Smooth muscle cell (in vitro differentiated cells): ENCODE data around the gene RAG1. TPM values are rescaled to one million over a fixed set of nuclear protein-coding genes. Genes with fewer than 3 reads are reported as not detected.

Experiments used
- DNase-seq: peaks from one replicate; lab custom pipeline; 2025; ENCODE audit not compliant: unreplicated experiment; lab: John Stamatoyannopoulos, UW
- H2AFZ ChIP-seq: fragments of 200-600 bp; sonication (generic); 2 replicates; pipeline ENCODE4 v1.6.0; 2016; ENCODE audit warnings: antibody characterized with exemption, low read depth, mild to moderate bottlenecking
- H3F3A ChIP-seq: fragments of 200-600 bp; sonication (generic); 2 replicates; pipeline ENCODE4 v1.6.0; 2017; ENCODE audit warnings: antibody characterized with exemption, low read depth
- H3K27ac ChIP-seq: fragments of 200-600 bp; sonication (generic); 2 replicates; pipeline ENCODE4 v1.5.1; 2016; ENCODE audit warnings: low read depth, mild to moderate bottlenecking
- H3K27me3 ChIP-seq: fragments of 200-600 bp; sonication (generic); 2 replicates; pipeline ENCODE4 v1.6.1; 2016; ENCODE audit warnings: low read depth, mild to moderate bottlenecking
- H3K36me3 ChIP-seq: fragments of 200-600 bp; sonication (generic); 2 replicates; pipeline ENCODE4 v1.5.1; 2016; ENCODE audit warnings: low read depth
- H3K4me1 ChIP-seq: fragments of 200-600 bp; sonication (generic); 2 replicates; pipeline ENCODE4 v1.5.1; 2016; ENCODE audit warnings: low read depth
- H3K4me2 ChIP-seq: fragments of 200-600 bp; sonication (generic); 2 replicates; pipeline ENCODE4 v1.6.0; 2016; ENCODE audit warnings: mild to moderate bottlenecking
- H3K4me3 ChIP-seq: fragments of 200-600 bp; sonication (generic); 2 replicates; pipeline ENCODE4 v1.5.1; 2016; ENCODE audit warnings: mild to moderate bottlenecking
- H3K79me2 ChIP-seq: fragments of 200-600 bp; sonication (generic); 2 replicates; pipeline ENCODE4 v1.6.0; 2016; ENCODE audit warnings: low read depth, mild to moderate bottlenecking
- H3K9ac ChIP-seq: fragments of 200-600 bp; sonication (generic); 2 replicates; pipeline ENCODE4 v1.6.0; 2016; ENCODE audit warnings: low read depth
- H3K9me3 ChIP-seq: fragments of 200-600 bp; sonication (generic); replicated peaks from 2 replicates; pipeline ENCODE4 v1.5.1; 2016; ENCODE audit warnings: low read depth
- H4K20me1 ChIP-seq: fragments of 200-600 bp; sonication (generic); 2 replicates; pipeline ENCODE4 v1.6.0; 2016; ENCODE audit warnings: low read depth
- WGBS: methylation state at CpG from one replicate; pipeline ENCODE4 v1.1.7; 2016; ENCODE audit warnings: low lambda C conversion rate; 5-methylcytosine and 5-hydroxymethylcytosine counted together
- polyA plus RNA-seq: library from polyadenylated mRNA; unstranded; fragments of >200 nt; fragmentation: Nextera tagmentation; extraction: Ambion mirVana; gene quantifications from 2 replicates; pipeline ENCODE4 v1.2.1, GENCODE V29; 2016
- total RNA-seq: library from RNA; depleted of rRNA; stranded (reverse); fragments of >200 nt; gene quantifications from 2 replicates; pipeline ENCODE4 v1.2.3, GENCODE V29; 2014
- TF ChIP-seq, protein P1 (sequence below): fragments of 200-600 bp; sonication (generic); IDR thresholded peaks from 2 replicates; pipeline ENCODE4 v1.5.1; 2017; ENCODE audit warnings: borderline replicate concordance, mild to moderate bottlenecking, antibody characterized with exemption; ENCODE audit not compliant: insufficient read depth, poor library complexity, severe bottlenecking

Gene RAG1
- total and polyA plus RNA-seq, 2 experiments from 2014 or later = 1.7 to 2.7 TPM

DNA sequence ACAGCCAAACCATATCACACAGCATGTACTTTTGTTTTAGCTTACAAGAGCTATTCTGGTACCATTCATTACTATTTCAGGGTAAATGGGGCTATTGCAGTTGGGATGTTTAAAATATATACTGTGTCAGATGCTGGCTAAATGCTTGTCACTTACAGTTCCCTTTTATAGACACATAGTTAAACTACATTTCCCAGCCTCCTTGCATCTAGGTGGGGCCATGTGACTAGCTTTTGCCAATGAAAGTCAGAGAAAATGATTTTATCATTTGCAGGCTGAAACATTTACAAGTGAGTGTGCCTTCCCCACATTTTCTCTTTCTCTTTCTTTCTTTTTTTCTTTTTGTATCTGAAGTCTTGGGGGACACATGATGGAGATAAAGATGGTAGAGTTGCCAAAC is 18.7 kb downstream of the RAG1 start:
- Histone ChIP-seq H3K4me3 (no peak overlapping the region), H3K27me3 (peaks cover 64% of the 10 kb centered on the region), H3K79me2 (no peaks in the 10 kb centered on the region), H3K9ac (no peak overlapping the region), H3F3A (no peaks in the 10 kb centered on the region), H2AFZ (no peak overlapping the region), H4K20me1 (no peaks in the 10 kb centered on the region), H3K4me2 (no peak overlapping the region), H3K4me1 (no peaks in the 10 kb centered on the region), H3K9me3 (no peaks in the 10 kb centered on the region), H3K36me3 (no peaks in the 10 kb centered on the region), H3K27ac (no peak overlapping the region)
- no peak for DNase-seq
- TF ChIP-seq, protein P1, sequence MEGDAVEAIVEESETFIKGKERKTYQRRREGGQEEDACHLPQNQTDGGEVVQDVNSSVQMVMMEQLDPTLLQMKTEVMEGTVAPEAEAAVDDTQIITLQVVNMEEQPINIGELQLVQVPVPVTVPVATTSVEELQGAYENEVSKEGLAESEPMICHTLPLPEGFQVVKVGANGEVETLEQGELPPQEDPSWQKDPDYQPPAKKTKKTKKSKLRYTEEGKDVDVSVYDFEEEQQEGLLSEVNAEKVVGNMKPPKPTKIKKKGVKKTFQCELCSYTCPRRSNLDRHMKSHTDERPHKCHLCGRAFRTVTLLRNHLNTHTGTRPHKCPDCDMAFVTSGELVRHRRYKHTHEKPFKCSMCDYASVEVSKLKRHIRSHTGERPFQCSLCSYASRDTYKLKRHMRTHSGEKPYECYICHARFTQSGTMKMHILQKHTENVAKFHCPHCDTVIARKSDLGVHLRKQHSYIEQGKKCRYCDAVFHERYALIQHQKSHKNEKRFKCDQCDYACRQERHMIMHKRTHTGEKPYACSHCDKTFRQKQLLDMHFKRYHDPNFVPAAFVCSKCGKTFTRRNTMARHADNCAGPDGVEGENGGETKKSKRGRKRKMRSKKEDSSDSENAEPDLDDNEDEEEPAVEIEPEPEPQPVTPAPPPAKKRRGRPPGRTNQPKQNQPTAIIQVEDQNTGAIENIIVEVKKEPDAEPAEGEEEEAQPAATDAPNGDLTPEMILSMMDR = no peak

DNA sequence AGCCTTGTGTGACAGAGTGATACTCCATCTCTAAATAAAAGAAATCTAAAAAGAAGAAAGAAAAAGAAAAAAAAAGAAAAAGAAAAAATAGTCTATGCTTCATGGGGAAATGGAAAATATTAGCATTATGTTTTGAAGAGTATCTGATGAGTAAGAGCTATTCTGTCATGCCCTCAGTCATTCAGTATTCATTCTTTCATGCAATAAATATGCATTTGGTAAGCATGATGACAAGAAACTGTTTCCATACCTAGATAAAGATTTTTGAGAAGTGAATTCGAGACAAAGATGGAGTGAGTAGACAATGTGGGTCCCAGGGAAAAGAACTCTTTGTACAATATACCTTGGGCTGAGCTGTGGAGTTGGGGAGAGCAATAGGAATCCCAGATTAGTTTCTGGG is 20.3 kb downstream of the RAG1 start:
- no peaks in the 10 kb centered on the region for H3K9me3 ChIP-seq
- H2AFZ ChIP-seq = no peak overlapping the region
- WGBS = 45% methylated on average over 1 of the region's 1 CpG
- no peak overlapping the region for H3K9ac ChIP-seq
- no peak for DNase-seq
- no peaks in the 10 kb centered on the region for H3K79me2 ChIP-seq
- no peak overlapping the region for H3K4me2 ChIP-seq
- H3K36me3 ChIP-seq = no peaks in the 10 kb centered on the region
- TF ChIP-seq, protein P1 = no peak
- no peak overlapping the region for H3K4me3 ChIP-seq
- H3F3A ChIP-seq = no peaks in the 10 kb centered on the region
- H3K27ac ChIP-seq = no peak overlapping the region
- no peaks in the 10 kb centered on the region for H4K20me1 ChIP-seq
- no peaks in the 10 kb centered on the region for H3K4me1 ChIP-seq
- peaks cover 72% of the 10 kb centered on the region for H3K27me3 ChIP-seq

- Histone ChIP-seq H4K20me1 (no peaks in the 10 kb centered on the region), H3K79me2 (no peaks in the 10 kb centered on the region), H3K36me3 (no peaks in the 10 kb centered on the region), H3K9me3 (no peaks in the 10 kb centered on the region), H3K27ac (no peak overlapping the region), H2AFZ (no peak overlapping the region), H3K9ac (no peak overlapping the region), H3K27me3 (peaks cover 62% of the 10 kb centered on the region), H3K4me3 (no peak overlapping the region), H3F3A (no peaks in the 10 kb centered on the region), H3K4me2 (no peak overlapping the region), H3K4me1 (peaks cover 7% of the 10 kb centered on the region)
- WGBS = 61% methylated on average over 4 of the region's 4 CpGs
- TF ChIP-seq, protein P1 = no peak
- DNase-seq = no peak
These were observed 22.7 kb downstream of the RAG1 start for GRCh38 chr11:36590513-36590912.

DNA sequence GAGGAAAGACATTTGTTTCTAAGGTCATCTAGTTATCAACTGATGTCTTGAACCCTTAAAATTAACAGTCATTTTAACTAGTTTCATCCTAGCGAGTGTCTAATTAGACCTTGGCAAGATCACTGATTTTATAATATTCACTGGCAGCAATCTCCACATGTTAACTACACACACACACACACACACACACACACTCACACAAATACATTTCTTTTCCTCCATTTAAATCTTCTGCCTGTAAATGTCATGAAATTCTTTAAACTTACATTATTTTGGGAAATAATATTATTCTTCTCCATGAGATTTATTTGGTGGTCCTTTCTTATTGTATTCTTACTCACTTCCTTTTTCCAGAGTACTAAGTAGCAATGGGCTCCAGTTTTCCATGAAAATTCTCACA is 23.6 kb downstream of the RAG1 start:
- TF ChIP-seq, protein P1 = no peak
- H2AFZ ChIP-seq = no peak overlapping the region
- WGBS = 69% methylated on average over 1 of the region's 1 CpG
- peaks cover 7% of the 10 kb centered on the region for H3K4me1 ChIP-seq
- H3K36me3 ChIP-seq = no peaks in the 10 kb centered on the region
- no peaks in the 10 kb centered on the region for H3F3A ChIP-seq
- H3K27ac ChIP-seq = no peak overlapping the region
- no peaks in the 10 kb centered on the region for H3K79me2 ChIP-seq
- H3K9me3 ChIP-seq = no peaks in the 10 kb centered on the region
- H3K4me3 ChIP-seq = no peak overlapping the region
- H3K9ac ChIP-seq = no peak overlapping the region
- no peaks in the 10 kb centered on the region for H4K20me1 ChIP-seq
- H3K27me3 ChIP-seq = peaks cover 59% of the 10 kb centered on the region
- no peak for DNase-seq
- H3K4me2 ChIP-seq = no peak overlapping the region
